DOHH2 (cell line): ENCODE measurements around the gene NOL4L.

Experiments
- H3F3A ChIP-seq: fragments of 200-600 bp; sonication (generic), shearing (Covaris generic); 2 replicates; pipeline ENCODE4 v1.6.0; 2016; ENCODE audit warnings: antibody characterized with exemption, mild to moderate bottlenecking; ENCODE audit not compliant: control insufficient read depth, insufficient read depth
- H3K27ac ChIP-seq: fragments of 200-600 bp; sonication (generic); 2 replicates; pipeline ENCODE4 v1.5.1; 2014; ENCODE audit warnings: low read depth, mild to moderate bottlenecking, low read length, moderate library complexity
- H3K27me3 ChIP-seq: fragments of 200-600 bp; sonication (generic); 2 replicates; pipeline ENCODE4 v1.6.1; 2014; ENCODE audit warnings: mild to moderate bottlenecking, low read length, mixed read lengths; ENCODE audit not compliant: control insufficient read depth
- H3K36me3 ChIP-seq: fragments of 200-600 bp; sonication (generic); 2 replicates; pipeline ENCODE4 v1.6.1; 2014; ENCODE audit warnings: mild to moderate bottlenecking, low read length, moderate library complexity, mixed read lengths; ENCODE audit not compliant: control insufficient read depth
- H3K4me1 ChIP-seq: fragments of 200-600 bp; sonication (generic); 2 replicates; pipeline ENCODE4 v1.6.1; 2014; ENCODE audit warnings: mild to moderate bottlenecking, low read length, mixed read lengths; ENCODE audit not compliant: control insufficient read depth
- H3K4me2 ChIP-seq: fragments of 200-600 bp; sonication (generic); 2 replicates; pipeline ENCODE4 v1.6.0; 2014; ENCODE audit warnings: mild to moderate bottlenecking, low read length, moderate library complexity
- H3K4me3 ChIP-seq: fragments of 200-600 bp; sonication (generic); 2 replicates; pipeline ENCODE4 v1.5.1; 2014; ENCODE audit warnings: mild to moderate bottlenecking, low read length, mixed read lengths
- H3K79me2 ChIP-seq: fragments of 200-600 bp; sonication (generic); 2 replicates; pipeline ENCODE4 v1.6.1; 2014; ENCODE audit warnings: mild to moderate bottlenecking, low read length, mixed read lengths; ENCODE audit not compliant: control insufficient read depth
- H3K9me2 ChIP-seq: fragments of 200-600 bp; sonication (generic); replicated peaks from 2 replicates; pipeline ENCODE4 v1.6.1; 2014; ENCODE audit warnings: mild to moderate bottlenecking, low read length, mixed read lengths; ENCODE audit not compliant: control insufficient read depth
- H3K9me3 ChIP-seq: fragments of 200-600 bp; sonication (generic); 2 replicates; pipeline ENCODE4 v1.6.1; 2014; ENCODE audit warnings: antibody characterized with exemption, low read length, mixed read lengths; ENCODE audit not compliant: control insufficient read depth, insufficient read depth
- H4K20me1 ChIP-seq: fragments of 200-600 bp; sonication (generic); 2 replicates; pipeline ENCODE4 v1.6.0; 2014; ENCODE audit warnings: low read depth, mild to moderate bottlenecking, antibody characterized with exemption, low read length, moderate library complexity; ENCODE audit not compliant: control insufficient read depth, insufficient read depth
- CTCF ChIP-seq: fragments of 200-600 bp; sonication (generic); IDR thresholded peaks from one replicate; pipeline ENCODE4 v1.5.1; 2014; ENCODE audit warnings: antibody characterized with exemption, mild to moderate bottlenecking, low read depth, low read length; ENCODE audit not compliant: poor library complexity, severe bottlenecking
- EZH2phosphoT487 ChIP-seq: fragments of 200-600 bp; sonication (generic); IDR thresholded peaks from 2 replicates; pipeline ENCODE4 v1.6.1; 2017; ENCODE audit warnings: borderline replicate concordance, mild to moderate bottlenecking, antibody characterized with exemption, low read length, moderate library complexity, mixed read lengths

The NOL4L gene

GRCh38 chr20:32451682-32452461, 133.3 kb downstream of the NOL4L start:
- Histone ChIP-seq H3K27ac (no peak overlapping the region), H4K20me1 (no peaks in the 10 kb centered on the region), H3F3A (no peaks in the 10 kb centered on the region; the same call in 1 of the 2 replicates), H3K4me3 (no peak overlapping the region), H3K79me2 (no peaks in the 10 kb centered on the region), H3K9me3 (no peaks in the 10 kb centered on the region), H3K4me1 (peaks cover 17% of the 10 kb centered on the region), H3K4me2 (no peak overlapping the region), H3K27me3 (no peaks in the 10 kb centered on the region), H3K36me3 (no peaks in the 10 kb centered on the region), H3K9me2 (no peaks in the 10 kb centered on the region)
- no peak for TF ChIP-seq EZH2phosphoT487

GRCh38 chr20:32451340-32451681, 133.8 kb downstream of the NOL4L start:
- H3K36me3 ChIP-seq: no peaks in the 10 kb centered on the region

GRCh38 chr20:32450484-32451061, 134.6 kb downstream of the NOL4L start:
- Histone ChIP-seq H3F3A (no peaks in the 10 kb centered on the region; the same call in 1 of the 2 replicates), H3K4me1 (peaks cover 10% of the 10 kb centered on the region), H3K27me3 (no peaks in the 10 kb centered on the region), H3K36me3 (no peaks in the 10 kb centered on the region), H3K79me2 (no peaks in the 10 kb centered on the region), H3K9me2 (no peaks in the 10 kb centered on the region), H3K9me3 (no peaks in the 10 kb centered on the region), H4K20me1 (no peaks in the 10 kb centered on the region), H3K4me3 (no peak overlapping the region), H3K27ac (no peak overlapping the region), H3K4me2 (no peak overlapping the region)
- TF ChIP-seq EZH2phosphoT487 (no peak), CTCF (no peak)

More at GRCh38 chr20:32451340-32451681, 133.8 kb downstream of the NOL4L start:
- H4K20me1 ChIP-seq: no peaks in the 10 kb centered on the region
- H3K79me2 ChIP-seq: no peaks in the 10 kb centered on the region
- H3K27me3 ChIP-seq: no peaks in the 10 kb centered on the region
- H3K4me3 ChIP-seq: no peak overlapping the region
- TF ChIP-seq EZH2phosphoT487 (no peak), CTCF (no peak)
- H3K9me2 ChIP-seq: no peaks in the 10 kb centered on the region
- peaks cover 11% of the 10 kb centered on the region for H3K4me1 ChIP-seq
- no peaks in the 10 kb centered on the region for H3K9me3 ChIP-seq
- H3F3A ChIP-seq: no peaks in the 10 kb centered on the region; the same call in 1 of the 2 replicates
- no peak overlapping the region for H3K27ac ChIP-seq
- H3K4me2 ChIP-seq: no peak overlapping the region

- TF ChIP-seq CTCF (no peak), EZH2phosphoT487 (no peak)
- Histone ChIP-seq H3K27ac (no peak overlapping the region), H3K9me3 (no peaks in the 10 kb centered on the region), H3K9me2 (no peaks in the 10 kb centered on the region), H3K4me3 (no peak overlapping the region), H3K79me2 (no peaks in the 10 kb centered on the region), H3F3A (no peaks in the 10 kb centered on the region; the same call in 1 of the 2 replicates), H3K4me2 (no peak overlapping the region), H3K27me3 (no peaks in the 10 kb centered on the region), H4K20me1 (no peaks in the 10 kb centered on the region), H3K4me1 (peaks cover 10% of the 10 kb centered on the region), H3K36me3 (no peaks in the 10 kb centered on the region)
These were observed 135.2 kb downstream of the NOL4L start for GRCh38 chr20:32449890-32450401.
